AG09309 (cell line): ENCODE data around the gene KIAA1671.

Experiments
- DNase-seq: peaks from one replicate; pipeline ENCODE4 v3.0.0-alpha.2; 2010; ENCODE audit warnings: low read depth
- H3K4me3 ChIP-seq: 2 replicates; pipeline ENCODE4 v1.5.1; 2011; ENCODE audit warnings: mild to moderate bottlenecking, low read depth, low read length, moderate library complexity; ENCODE audit not compliant: control insufficient read depth
- CTCF ChIP-seq: IDR thresholded peaks from 2 replicates; pipeline ENCODE4 v1.5.1; 2011; ENCODE audit warnings: mild to moderate bottlenecking, low read depth, low read length, inconsistent platforms; ENCODE audit not compliant: insufficient read depth, control insufficient read depth; ENCODE audit errors: missing control alignments

KIAA1671 gene

GRCh38 chr22:25182131-25183110 is 229.9 kb downstream of the KIAA1671 start:
- TF ChIP-seq CTCF = no peak
- DNase-seq = no peak
- H3K4me3 ChIP-seq = no peak overlapping the region

GRCh38 chr22:25183949-25184619 is 231.6 kb downstream of the KIAA1671 start:
- TF ChIP-seq CTCF = no peak
- no peak overlapping the region for H3K4me3 ChIP-seq
- no peak for DNase-seq

- TF ChIP-seq CTCF = no peak
Measured at GRCh38 chr22:25186140-25186539, 233.6 kb downstream of the KIAA1671 start.

GRCh38 chr22:25187469-25187868 is 235.0 kb downstream of the KIAA1671 start:
- no peak overlapping the region for H3K4me3 ChIP-seq
- TF ChIP-seq CTCF = no peak
- no peak for DNase-seq

More at GRCh38 chr22:25186140-25186539, 233.6 kb downstream of the KIAA1671 start:
- no peak overlapping the region for H3K4me3 ChIP-seq
- no peak for DNase-seq

GRCh38 chr22:25192406-25192805 is 239.9 kb downstream of the KIAA1671 start:
- DNase-seq = no peak
- no peak overlapping the region for H3K4me3 ChIP-seq
- no peak for TF ChIP-seq CTCF

- no peak for DNase-seq
- no peak for TF ChIP-seq CTCF
- no peak overlapping the region for H3K4me3 ChIP-seq
Measured at GRCh38 chr22:25193130-25193529, 240.6 kb downstream of the KIAA1671 start.
